Daoy (cell line): ENCODE measurements around the gene BIRC5. TPM values are rescaled to one million over a fixed set of nuclear protein-coding genes. Genes with fewer than 3 reads are reported as not detected.
"Not testable (repeated sequence)": the region's sequence is repeated elsewhere in the genome, so short reads cannot be mapped to it uniquely, and the experiment has no call there.

Experiments used
- DNase-seq: peaks from one replicate; pipeline ENCODE4 v3.0.0-alpha.2; 2015; ENCODE audit warnings: low read depth
- total RNA-seq: library from RNA; depleted of rRNA; stranded (reverse); fragments of >200 nt; shearing (Covaris generic); gene quantifications from 2 replicates; pipeline ENCODE4 v1.2.3, GENCODE V29; 2014; rRNA removed

Gene BIRC5
- 223 and 248 TPM in 2 replicates for total RNA-seq

DNA sequence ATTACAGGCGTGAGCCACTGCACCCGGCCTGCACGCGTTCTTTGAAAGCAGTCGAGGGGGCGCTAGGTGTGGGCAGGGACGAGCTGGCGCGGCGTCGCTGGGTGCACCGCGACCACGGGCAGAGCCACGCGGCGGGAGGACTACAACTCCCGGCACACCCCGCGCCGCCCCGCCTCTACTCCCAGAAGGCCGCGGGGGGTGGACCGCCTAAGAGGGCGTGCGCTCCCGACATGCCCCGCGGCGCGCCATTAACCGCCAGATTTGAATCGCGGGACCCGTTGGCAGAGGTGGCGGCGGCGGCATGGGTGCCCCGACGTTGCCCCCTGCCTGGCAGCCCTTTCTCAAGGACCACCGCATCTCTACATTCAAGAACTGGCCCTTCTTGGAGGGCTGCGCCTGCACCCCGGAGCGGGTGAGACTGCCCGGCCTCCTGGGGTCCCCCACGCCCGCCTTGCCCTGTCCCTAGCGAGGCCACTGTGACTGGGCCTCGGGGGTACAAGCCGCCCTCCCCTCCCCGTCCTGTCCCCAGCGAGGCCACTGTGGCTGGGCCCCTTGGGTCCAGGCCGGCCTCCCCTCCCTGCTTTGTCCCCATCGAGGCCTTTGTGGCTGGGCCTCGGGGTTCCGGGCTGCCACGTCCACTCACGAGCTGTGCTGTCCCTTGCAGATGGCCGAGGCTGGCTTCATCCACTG is at the start of gene BIRC5:
Gene BIRC5, plus strand, starts transcription at position 238 of the 690 bp plus-strand sequence. Its CDS starts 64 bp downstream, at position 302.
- DNase-seq: peak; percentile 94

DNA sequence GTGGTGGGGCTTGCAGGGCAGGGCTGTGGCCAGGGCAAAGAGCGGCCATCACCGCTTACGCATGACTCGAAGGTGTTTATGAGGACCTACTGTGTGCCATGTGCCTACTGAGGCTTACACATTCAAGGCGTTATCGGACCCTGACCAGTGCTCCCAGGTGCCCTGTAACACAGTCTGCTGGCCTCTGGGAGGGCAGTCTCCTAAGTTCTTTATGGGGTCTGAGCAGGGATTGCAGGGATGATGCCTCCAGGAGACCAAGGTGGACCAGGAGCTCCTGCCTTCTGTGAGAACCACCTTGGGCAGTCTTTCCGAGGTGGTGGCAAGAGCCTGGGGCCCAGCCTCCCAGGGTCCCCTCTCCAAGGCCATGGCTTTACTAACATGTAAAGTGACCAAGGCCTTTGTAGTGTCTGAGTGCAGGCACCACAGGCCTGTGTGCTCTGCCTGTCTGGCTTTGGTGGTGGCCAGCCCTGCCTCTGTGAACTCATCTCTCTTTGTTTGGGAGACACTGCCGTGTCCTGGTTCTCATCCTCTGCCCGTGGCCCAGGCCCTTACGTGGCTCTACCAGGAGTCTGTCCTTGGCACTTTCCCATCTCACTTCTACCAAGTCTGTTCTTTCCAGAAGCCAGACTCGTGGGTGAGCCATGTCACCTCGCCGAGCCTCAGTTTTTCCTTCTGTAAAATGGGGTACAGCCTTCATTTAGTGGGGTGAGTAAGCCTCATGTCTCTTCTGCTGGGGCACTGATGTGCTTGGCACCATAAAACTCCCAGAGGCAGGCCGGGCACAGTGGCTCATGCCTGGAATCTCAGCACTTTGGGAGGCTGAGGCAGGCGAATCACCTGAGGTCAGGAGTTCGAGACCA is 49.1 kb upstream of the BIRC5 start:
- DNase-seq: no peak

DNA sequence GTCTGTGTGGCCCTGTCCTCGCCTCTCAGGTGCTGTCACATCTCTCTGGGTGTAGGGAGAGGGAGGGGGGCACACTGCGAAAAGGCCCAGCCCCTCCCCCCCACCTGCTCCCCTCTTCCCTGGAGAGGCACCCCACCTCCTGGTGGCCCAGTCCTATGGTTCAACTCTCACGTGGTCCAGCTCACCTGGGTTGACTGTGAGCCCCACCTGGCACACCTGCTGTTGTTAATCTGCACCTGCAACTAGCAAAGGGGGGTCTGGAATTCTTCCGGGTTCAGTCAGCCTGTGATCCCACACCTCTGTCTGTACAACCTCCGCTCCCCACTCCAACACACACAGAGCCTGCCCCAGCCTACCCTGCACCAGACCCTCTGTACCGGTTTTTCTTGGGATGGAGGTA is 47.6 kb upstream of the BIRC5 start:
- DNase-seq: no peak

DNA sequence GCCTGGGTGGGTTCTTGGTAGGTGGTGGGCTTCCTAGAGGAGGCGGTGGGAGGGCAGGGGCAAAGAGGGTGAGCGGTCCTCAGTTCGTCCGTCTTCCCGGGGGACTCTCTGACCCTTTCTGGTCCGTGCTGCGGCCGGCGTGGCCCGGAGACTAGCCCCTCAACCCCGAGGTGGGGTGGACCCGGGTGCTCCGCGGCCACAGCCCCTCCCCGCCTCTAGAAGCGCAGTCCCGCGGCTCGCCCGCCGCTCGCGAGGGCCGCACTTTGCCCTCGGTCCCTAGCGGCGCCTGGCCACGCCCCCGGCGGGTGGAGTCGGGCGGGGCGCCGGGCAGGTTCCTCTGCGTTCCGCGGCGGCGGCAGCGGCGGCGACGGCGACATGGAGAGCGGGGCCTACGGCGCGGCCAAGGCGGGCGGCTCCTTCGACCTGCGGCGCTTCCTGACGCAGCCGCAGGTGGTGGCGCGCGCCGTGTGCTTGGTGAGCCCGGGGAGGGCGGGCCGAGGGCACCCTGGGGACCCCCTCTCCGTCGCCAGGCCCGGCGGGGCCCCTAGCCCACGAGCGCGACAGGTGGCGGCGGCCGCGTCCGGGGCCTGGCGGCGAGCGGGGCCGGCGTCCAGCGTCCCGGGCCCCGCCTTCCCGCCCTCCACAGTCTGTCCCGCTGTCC is 45.7 kb upstream of the BIRC5 start, which contains the start of gene SYNGR2:
Gene SYNGR2, plus strand, starts transcription at position 340 of the 661 bp plus-strand sequence. Its CDS starts 36 bp downstream, at position 376.
- peak; percentile 87 for DNase-seq

DNA sequence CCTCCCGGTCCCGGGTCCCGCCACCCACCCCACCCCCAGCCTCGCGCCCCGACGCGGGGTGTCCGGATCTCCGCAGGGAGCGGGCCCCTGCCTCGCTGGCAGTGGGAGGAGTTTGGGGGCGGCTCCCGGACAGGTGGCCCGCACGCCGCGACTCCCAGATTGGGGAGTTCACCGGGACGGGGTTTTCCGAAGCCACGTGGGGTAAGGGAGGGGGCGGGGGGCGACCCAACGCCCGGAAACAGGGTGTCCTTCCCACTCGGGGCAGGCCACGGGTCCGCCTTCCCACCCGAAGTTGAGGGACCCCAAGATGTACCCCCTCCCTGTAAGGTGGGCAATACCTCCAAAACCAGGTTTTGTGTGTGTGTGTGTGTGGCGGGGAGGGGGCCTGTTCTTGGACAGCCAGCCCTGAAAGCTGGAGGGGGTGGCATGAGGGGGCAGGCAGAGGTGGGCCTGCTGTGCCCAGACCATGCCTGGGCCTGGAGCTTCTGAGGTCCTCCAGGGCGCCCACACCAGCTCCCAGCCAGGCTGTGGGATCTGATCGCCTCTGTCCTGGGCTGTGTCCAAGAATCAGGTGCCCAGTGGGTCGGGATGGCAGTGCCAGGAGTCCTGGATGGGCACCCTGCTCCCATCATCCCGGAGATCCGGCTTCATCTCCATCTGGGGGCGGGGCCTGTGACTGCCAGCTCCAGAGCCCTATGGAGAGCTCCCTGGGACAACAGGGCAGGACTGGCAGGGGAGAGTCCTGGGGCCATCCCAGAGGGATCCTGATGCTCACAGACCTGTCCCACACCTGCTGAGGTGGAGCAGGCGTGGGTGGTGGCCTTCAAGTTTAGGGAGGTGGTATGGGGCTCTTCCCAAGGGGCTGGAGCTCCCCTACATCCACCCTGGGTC is 44.9 kb upstream of the BIRC5 start:
- peak; percentile 73 for DNase-seq

DNA sequence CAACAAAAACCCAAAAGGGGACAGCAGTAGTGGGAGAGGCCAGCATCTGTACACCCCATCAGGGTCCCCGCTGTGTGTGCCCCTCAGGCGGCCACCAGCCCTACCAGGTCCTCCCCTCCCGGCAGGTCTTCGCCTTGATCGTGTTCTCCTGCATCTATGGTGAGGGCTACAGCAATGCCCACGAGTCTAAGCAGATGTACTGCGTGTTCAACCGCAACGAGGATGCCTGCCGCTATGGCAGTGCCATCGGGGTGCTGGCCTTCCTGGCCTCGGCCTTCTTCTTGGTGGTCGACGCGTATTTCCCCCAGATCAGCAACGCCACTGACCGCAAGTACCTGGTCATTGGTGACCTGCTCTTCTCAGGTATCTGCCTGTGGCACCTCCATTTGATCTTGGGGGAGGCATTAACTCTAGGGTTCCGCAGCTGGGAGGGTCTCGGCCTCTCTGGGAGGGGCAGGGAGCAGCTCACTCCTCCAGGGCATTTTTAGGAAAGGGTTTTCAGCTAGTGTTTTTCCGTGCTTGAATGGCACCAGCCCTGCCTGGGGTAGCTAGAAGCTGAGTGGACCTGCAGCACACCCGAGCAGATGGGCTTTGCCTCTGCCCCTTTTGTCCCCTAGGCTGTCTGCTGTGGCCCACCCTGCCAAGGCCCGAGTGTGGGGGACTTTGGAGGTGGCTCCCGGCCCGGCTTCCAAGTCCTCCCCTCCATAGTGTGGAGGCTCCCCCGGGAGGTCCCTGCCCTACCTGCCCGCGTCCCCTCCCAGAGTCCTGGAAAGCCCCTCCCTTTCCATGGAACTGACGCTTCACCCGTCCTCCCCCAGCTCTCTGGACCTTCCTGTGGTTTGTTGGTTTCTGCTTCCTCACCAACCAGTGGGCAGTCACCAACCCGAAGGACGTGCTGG is 43.1 kb upstream of the BIRC5 start:
- DNase-seq: no peak

DNA sequence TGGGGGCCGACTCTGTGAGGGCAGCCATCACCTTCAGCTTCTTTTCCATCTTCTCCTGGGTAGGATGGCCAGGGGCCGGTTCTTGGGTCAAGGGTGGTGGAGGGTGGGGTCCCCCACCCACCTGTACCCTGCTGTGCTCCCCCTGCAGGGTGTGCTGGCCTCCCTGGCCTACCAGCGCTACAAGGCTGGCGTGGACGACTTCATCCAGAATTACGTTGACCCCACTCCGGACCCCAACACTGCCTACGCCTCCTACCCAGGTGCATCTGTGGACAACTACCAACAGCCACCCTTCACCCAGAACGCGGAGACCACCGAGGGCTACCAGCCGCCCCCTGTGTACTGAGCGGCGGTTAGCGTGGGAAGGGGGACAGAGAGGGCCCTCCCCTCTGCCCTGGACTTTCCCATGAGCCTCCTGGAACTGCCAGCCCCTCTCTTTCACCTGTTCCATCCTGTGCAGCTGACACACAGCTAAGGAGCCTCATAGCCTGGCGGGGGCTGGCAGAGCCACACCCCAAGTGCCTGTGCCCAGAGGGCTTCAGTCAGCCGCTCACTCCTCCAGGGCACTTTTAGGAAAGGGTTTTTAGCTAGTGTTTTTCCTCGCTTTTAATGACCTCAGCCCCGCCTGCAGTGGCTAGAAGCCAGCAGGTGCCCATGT is 42.3 kb upstream of the BIRC5 start:
- not testable (repeated sequence) for DNase-seq

DNA sequence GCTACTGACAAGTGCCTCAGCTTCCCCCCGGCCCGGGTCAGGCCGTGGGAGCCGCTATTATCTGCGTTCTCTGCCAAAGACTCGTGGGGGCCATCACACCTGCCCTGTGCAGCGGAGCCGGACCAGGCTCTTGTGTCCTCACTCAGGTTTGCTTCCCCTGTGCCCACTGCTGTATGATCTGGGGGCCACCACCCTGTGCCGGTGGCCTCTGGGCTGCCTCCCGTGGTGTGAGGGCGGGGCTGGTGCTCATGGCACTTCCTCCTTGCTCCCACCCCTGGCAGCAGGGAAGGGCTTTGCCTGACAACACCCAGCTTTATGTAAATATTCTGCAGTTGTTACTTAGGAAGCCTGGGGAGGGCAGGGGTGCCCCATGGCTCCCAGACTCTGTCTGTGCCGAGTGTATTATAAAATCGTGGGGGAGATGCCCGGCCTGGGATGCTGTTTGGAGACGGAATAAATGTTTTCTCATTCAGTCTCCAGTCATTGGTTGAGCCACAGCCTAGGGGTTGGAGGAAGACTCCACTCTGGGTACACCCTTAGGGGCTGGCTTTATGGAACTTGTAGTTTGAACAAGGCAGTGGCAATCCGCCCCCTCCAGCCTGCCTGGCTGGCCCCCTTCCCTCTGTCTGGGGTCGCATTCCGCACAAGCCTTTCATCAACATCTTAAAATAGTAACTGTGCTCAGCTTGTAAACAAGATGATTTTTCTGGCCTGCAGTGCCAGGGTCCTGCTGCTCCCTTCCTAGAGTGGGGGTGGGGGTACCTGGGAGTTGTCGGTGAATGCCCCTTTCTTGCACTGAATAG is 41.6 kb upstream of the BIRC5 start:
- DNase-seq: no peak

DNA sequence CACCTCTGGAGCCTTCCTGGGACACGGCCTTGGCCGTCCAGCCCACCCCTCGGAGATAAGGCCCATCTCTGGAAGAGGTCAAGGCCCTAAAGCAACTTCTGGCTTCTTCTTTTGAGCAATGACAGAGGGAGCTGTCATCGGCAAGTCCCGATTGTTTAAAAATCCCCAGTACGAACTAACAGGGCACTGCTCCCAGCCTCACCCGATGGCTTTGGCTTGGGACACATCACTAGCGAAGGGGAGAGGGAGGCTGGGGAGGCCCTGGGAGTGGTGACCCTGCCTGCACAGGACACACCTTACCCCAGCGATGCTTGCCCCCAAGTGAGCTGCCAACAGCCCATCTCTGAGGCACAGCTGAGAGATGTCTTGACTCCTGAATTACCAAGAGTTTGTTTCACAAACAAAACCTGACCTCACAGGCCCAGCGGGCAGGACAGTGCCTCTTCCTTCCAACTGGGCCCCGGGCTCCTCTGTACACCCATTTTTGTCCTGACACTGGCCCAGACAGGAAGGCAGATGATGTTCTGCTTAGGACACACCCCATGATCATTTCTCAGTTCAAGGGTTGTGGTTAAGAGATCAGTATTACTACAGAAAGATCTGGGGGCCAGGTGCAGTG is 40.8 kb upstream of the BIRC5 start:
- DNase-seq: no peak

DNA sequence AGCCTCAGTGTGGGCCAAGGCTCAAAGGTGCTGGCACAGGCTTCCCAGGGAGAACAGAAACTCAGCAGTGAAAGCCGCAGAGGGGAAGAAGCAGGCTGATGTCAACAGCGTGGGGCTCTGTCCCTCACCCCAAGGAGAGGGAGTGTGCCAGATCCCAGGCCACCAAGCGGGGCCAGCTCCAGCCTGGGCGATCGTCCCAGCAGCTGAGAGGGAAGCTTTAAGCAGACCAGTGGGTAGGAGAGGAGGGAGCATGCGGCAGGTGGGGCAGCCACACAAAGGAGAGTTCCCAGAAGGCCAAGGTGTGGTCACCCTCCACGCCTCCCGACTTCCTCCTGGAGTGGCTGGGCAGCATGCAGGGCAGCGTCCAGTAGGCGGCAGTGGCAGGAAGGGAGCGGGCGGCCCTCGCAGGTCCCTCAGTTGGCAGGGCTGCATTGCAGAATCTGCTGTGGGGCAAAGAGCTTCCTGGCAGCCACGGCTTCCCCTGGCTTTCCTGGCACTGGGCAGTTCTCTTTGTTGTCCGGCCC is 39.6 kb upstream of the BIRC5 start:
- DNase-seq: no peak

DNA sequence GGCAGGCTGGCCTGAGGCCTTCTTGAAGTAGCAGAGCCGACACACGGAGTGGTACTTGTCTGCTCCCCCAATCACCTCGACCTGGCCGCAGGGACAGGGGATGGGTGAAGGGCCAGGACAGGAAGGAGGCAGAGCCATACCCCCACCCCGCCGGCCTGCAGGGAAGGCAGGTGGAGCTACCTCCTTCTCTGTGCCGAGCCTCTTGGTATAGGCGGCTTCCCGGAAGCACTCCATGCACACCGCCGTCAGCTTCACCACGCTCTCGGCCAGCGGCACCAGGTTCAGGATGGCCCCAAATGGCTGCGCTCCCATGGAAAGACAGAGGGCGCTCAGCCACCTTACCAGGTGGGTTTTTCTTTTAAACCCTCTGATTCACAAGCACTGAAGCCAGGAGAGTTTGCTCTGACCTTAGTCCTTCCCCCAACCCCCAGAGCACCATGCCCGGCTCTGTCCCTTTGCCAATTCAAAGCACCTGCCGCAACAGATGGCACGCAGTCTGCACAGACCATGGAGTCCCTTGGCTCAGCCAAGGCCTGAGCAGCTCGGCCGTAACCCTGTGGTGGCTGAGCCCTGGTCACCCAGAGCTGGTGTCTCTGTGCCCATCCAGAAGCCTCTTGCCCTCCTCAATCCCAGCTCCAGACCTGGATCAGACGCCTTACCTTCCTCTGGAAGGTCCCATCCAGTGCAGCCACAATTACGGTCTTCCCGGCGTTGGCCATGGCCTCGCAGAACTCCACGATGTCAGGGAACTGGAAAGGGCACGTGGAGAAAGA is 39.0 kb upstream of the BIRC5 start:
- no peak for DNase-seq

DNA sequence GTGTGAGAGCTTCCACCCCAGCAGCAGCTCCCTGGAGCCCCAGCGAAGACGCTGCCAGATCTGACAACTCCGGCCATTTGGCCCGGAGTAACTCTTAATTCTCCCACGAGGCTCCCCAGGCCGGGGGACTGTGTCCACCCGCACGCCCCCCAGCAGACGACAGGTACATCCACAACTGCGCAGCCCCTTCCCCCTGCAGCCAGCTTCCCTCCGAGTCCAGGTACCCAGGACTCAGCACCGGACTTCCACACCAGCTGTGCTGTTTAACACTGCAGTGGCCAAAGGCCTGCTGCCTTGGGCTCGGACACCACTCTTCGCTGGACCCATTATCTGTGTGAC is 38.4 kb upstream of the BIRC5 start:
- no peak for DNase-seq

DNA sequence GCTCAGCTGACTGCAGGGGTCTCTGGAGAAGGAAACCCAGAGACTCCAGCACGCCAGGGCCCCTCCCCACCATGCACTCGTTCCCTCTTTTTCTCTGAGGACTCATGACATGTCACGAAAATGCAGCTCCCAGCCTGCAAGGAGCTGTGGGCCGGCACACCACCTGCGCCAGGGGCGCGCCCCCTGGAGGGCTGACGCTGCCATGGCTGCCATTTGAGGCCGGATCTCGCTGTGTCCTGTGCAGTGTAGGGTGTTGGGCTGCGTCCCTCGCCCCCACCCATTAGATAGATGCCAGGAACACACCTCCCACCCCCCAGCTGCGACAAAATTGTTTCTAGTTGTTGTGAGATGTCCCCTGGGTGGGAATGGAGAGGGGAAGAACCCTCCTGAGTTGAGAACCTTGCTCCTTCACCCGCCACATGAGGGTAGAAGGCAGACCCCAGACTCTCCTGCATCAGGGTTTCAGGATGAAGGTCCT is 37.5 kb upstream of the BIRC5 start:
- peak; percentile 60 for DNase-seq

DNA sequence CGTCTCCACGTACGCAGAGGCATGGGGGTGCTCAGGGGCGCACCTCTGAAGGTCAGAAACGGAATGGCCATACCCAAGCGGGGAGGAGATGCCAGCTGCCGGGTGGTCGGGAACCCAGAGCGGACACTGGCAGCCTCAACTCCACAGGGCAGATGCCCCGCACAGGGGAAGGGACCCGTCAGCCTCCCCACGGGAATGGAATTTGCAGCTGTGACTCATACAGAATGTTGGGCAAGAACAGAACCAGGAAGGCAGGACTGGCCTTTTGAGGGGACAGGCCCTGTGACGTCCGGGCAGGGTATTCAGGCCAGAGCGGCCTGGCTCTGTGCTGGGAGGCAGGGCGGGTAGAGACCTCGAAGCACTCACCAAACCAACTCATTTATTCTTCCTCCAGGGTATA is 34.7 kb upstream of the BIRC5 start:
- no peak for DNase-seq

DNA sequence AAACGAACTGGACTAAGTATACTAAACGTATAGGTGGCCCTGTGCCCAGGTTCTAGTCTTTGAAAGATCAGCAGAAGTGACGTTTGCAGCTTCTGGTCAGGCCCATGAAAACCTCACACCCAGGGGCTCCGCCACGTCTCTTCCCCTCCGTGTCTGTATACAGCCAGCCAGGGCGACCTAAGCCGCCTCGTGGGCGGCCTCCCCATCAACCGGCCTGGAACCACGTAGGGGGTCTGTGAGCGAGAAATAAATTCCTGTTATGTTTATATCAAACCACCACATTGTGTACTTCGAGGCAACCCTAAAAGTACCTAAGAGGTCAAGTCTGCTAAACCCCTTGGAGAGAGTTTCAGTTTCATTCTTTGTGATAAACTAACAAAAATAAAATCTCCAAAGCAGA is 34.0 kb upstream of the BIRC5 start:
- no peak for DNase-seq

DNA sequence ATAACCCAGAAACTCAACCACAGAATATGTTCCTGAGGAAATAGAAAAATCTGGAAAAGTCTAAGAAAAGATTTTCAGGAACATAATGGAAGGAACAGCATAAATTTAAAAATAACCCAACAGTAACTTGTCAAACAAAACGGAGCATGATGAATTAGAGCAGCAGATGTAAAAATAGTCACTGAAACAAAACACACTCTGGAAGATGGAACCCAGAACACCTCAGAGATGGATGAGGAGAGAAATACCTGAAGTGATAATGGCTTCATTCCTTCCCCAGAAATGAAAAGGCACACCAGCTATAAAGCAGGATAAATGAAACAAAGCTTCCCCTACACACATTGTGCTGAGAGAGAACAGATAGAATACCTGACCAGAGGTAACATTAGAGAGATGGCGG is 33.5 kb upstream of the BIRC5 start:
- DNase-seq: no peak

DNA sequence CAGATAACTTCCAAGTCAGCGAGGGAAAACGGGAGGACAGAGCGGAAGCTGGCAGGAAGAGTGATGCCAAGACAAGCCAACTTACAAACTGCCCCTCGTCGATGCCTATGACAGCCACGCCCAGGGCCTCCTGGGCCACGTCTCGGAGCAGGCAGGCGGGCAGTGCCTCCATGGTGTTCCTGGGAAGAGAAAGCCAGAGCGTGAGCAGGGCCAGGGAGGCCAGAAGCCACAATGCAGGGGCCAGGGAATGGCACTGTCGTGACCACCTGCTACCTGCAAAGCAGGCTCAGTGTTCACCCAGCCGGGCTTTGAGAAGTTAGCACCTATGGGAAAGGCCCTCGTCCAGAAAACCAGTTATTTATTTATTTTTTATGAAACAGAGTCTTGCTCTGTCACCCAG is 31.5 kb upstream of the BIRC5 start:
- no peak for DNase-seq
